ENCODE measurements around the gene SPINK1.

DNA sequence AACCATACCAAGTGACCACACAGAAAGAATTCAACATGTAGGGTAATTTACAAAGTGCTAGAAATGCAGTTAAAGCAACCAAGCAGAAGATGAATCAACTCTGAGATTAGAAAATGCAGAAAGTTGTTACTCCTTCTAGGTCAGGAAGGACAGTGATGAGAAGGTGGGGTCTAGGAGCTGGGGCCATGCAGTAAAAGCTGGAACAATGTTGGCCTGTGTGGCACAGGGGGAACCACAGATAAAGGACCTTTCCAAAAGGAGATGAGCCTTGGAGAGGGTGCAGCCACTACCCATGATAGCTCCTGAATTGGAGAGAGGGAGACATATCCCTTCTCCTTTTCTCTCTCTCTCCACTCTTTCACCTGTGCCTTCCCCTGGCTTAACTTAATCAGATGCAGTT lies 44.7 kb upstream of the SPINK1 start:
- no peak for TF ChIP-seq EZH2 (IDR thresholded peaks at IDR 0.05; ENCODE audit: borderline replicate concordance, low read length)
- TF ChIP-seq, protein P1, sequence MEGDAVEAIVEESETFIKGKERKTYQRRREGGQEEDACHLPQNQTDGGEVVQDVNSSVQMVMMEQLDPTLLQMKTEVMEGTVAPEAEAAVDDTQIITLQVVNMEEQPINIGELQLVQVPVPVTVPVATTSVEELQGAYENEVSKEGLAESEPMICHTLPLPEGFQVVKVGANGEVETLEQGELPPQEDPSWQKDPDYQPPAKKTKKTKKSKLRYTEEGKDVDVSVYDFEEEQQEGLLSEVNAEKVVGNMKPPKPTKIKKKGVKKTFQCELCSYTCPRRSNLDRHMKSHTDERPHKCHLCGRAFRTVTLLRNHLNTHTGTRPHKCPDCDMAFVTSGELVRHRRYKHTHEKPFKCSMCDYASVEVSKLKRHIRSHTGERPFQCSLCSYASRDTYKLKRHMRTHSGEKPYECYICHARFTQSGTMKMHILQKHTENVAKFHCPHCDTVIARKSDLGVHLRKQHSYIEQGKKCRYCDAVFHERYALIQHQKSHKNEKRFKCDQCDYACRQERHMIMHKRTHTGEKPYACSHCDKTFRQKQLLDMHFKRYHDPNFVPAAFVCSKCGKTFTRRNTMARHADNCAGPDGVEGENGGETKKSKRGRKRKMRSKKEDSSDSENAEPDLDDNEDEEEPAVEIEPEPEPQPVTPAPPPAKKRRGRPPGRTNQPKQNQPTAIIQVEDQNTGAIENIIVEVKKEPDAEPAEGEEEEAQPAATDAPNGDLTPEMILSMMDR (conservative IDR thresholded peaks at IDR 0.05 in 1 of 2, IDR thresholded peaks at IDR 0.05 in 1 of 2; ENCODE audit: extremely low read depth in 1 of 2, insufficient read depth in 1 of 2, low read depth in 1 of 2, low read length in 2 of 2) = no peak

All from mammary epithelial cell (primary cell).